Fibroblast of pulmonary artery (primary cell): Measurements from ENCODE around the gene NPEPL1.

Experiments
- DNase-seq: peaks from one replicate; pipeline ENCODE4 v3.0.0-alpha.2; 2010; ENCODE audit warnings: low read depth
- H3K4me3 ChIP-seq: replicated peaks from 2 replicates; pipeline ENCODE4 v1.5.1; 2011; ENCODE audit warnings: low read depth, mild to moderate bottlenecking, control low read depth, low read length, moderate library complexity
- TF ChIP-seq, protein P1 (sequence below): IDR thresholded peaks from 2 replicates; pipeline ENCODE4 v1.5.1; 2011; ENCODE audit warnings: mild to moderate bottlenecking, control low read depth, low read length, inconsistent platforms; ENCODE audit errors: missing control alignments

The NPEPL1 gene

GRCh38 chr20:58675641-58676040 is 17.0 kb upstream of the NPEPL1 start:
- no peak overlapping the region for H3K4me3 ChIP-seq
- no peak for DNase-seq
- TF ChIP-seq, protein P1, sequence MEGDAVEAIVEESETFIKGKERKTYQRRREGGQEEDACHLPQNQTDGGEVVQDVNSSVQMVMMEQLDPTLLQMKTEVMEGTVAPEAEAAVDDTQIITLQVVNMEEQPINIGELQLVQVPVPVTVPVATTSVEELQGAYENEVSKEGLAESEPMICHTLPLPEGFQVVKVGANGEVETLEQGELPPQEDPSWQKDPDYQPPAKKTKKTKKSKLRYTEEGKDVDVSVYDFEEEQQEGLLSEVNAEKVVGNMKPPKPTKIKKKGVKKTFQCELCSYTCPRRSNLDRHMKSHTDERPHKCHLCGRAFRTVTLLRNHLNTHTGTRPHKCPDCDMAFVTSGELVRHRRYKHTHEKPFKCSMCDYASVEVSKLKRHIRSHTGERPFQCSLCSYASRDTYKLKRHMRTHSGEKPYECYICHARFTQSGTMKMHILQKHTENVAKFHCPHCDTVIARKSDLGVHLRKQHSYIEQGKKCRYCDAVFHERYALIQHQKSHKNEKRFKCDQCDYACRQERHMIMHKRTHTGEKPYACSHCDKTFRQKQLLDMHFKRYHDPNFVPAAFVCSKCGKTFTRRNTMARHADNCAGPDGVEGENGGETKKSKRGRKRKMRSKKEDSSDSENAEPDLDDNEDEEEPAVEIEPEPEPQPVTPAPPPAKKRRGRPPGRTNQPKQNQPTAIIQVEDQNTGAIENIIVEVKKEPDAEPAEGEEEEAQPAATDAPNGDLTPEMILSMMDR, result no peak

DNA sequence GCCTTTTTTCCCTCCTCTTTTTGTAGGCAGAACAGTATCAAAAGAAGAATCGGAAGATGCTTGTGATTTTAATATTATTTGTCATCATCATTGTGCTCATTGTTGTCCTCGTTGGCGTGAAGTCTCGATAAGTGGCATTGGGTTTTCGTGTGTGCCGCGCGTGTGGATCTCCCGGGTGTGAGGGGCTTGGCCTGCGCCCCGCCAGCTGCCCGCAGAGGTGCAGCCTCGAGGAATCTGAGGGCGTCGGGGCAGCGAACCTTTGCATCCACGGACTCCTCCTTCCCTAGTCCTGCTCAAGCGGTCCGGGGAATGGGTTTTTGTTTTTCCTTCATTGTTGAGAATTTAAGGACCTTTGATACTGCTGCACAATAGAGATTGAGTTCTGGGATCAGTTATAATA is 16.4 kb upstream of the NPEPL1 start:
- TF ChIP-seq, protein P1, result no peak
- DNase-seq, result no peak
- H3K4me3 ChIP-seq, result no peak overlapping the region

GRCh38 chr20:58677079-58677604 is 15.5 kb upstream of the NPEPL1 start:
- TF ChIP-seq, protein P1, result no peak
- no peak for DNase-seq
- H3K4me3 ChIP-seq, result no peak overlapping the region

- DNase-seq, result no peak
- H3K4me3 ChIP-seq, result no peak overlapping the region
- TF ChIP-seq, protein P1, result no peak
Measured at GRCh38 chr20:58677808-58678207, 14.8 kb upstream of the NPEPL1 start.

DNA sequence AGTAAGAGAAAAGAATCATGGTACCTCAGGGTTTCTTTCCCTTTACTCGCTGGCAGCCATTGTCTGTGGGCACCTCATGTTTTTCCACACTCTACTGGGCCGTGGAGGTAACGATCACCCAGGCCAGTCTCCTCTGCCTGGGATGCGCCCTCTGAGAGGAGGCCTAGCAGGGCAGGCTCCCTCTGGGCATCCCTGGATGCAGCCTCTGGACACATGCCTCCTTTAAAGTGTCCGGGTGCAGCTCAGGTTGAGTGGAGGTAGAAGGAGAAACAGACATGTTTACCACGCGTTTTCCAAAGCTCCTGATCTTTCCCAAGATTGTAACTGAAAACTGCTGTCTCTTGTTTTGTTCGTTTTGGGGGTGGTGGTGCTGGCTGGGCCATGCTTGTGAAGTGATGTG is 13.8 kb upstream of the NPEPL1 start:
- TF ChIP-seq, protein P1, result no peak
- H3K4me3 ChIP-seq, result no peak overlapping the region
- no peak for DNase-seq

- TF ChIP-seq, protein P1, result no peak
- H3K4me3 ChIP-seq, result no peak overlapping the region
- DNase-seq, result peak; percentile 27
Measured at GRCh38 chr20:58682656-58683531, 9.7 kb upstream of the NPEPL1 start.
